IMR-90 (cell line): ENCODE results near the gene INO80E. TPM values are rescaled to one million over a fixed set of nuclear protein-coding genes. Genes with fewer than 3 reads are reported as not detected.

Experiments
- ATAC-seq: fragments of 200-7000 bp; cut with Tn5 transposase; 2 replicates; pipeline ENCODE4 v1.9.1; 2020; ENCODE audit warnings: low read depth, mild to moderate bottlenecking, moderate library complexity
- BruUV-seq: library from RNA; stranded (reverse); fragments of 400-500 nt; replicated peaks from 2 replicates; lab custom pipeline; 2021; lab: Mats Ljungman, UMichigan
- CTCF ChIA-PET: fragments of 300-600 bp; formaldehyde crosslinking; extraction: SDS; loops from one replicate; lab custom pipeline; 2021; ENCODE audit warnings: antibody characterized with exemption; lab: Yijun Ruan, JAX
- POLR2A ChIA-PET: fragments of 300-600 bp; sonication (Branson Sonifier 250); formaldehyde crosslinking; loops from one replicate; lab custom pipeline; 2022; ENCODE audit warnings: antibody characterized with exemption; ENCODE audit not compliant: unreplicated experiment; lab: Charles Lee
- DNase-seq: peaks from one replicate; pipeline ENCODE4 v3.0.0; 2013
- H2AFZ ChIP-seq: replicated peaks from 2 replicates; pipeline ENCODE3; 2013; ENCODE audit warnings: low read length, mild to moderate bottlenecking; ENCODE audit not compliant: poor library complexity
- H2AK5ac ChIP-seq: 2 replicates; pipeline ENCODE4 v1.6.1; 2013; ENCODE audit warnings: low read depth, low read length, inconsistent platforms
- H2AK9ac ChIP-seq: replicated peaks from 2 replicates; pipeline ENCODE3; 2013; ENCODE audit warnings: mild to moderate bottlenecking, low read depth, low read length, moderate library complexity; ENCODE audit not compliant: poor library complexity
- H2BK120ac ChIP-seq: 2 replicates; pipeline ENCODE4 v1.6.1; 2013; ENCODE audit warnings: low read depth, low read length, inconsistent platforms
- H2BK15ac ChIP-seq: 3 replicates; pipeline ENCODE4 v1.6.1; 2013; ENCODE audit warnings: low read depth, low read length, inconsistent platforms
- H2BK20ac ChIP-seq: 2 replicates; pipeline ENCODE4 v1.6.1; 2013; ENCODE audit warnings: low read depth, mild to moderate bottlenecking, inconsistent platforms, low read length, moderate library complexity
- H2BK5ac ChIP-seq: 2 replicates; pipeline ENCODE4 v1.6.1; 2013; ENCODE audit warnings: mild to moderate bottlenecking, low read depth, low read length, inconsistent platforms; ENCODE audit not compliant: poor library complexity, severe bottlenecking
- H3K14ac ChIP-seq: replicated peaks from 2 replicates; pipeline ENCODE4 v1.6.1; 2013; ENCODE audit warnings: low read depth, low read length, inconsistent platforms
- H3K18ac ChIP-seq: 2 replicates; pipeline ENCODE4 v1.6.1; 2013; ENCODE audit warnings: low read depth, low read length, control low read depth
- H3K23ac ChIP-seq: 2 replicates; pipeline ENCODE4 v1.6.1; 2013; ENCODE audit warnings: low read depth, low read length, inconsistent platforms
- H3K27ac ChIP-seq: 2 replicates; pipeline ENCODE4 v1.5.1; 2013; ENCODE audit warnings: mild to moderate bottlenecking, control low read depth, low read length; ENCODE audit not compliant: insufficient read depth
- H3K27me3 ChIP-seq: 2 replicates; pipeline ENCODE4 v1.6.1; 2013; ENCODE audit warnings: low read length; ENCODE audit not compliant: control insufficient read depth, insufficient read depth
- H3K36me3 ChIP-seq: 2 replicates; pipeline ENCODE4 v1.6.1; 2013; ENCODE audit warnings: low read length, mixed read lengths; ENCODE audit not compliant: control insufficient read depth, insufficient read depth
- H3K4ac ChIP-seq: 2 replicates; pipeline ENCODE4 v1.6.1; 2013; ENCODE audit warnings: low read depth, low read length, inconsistent platforms
- H3K4me1 ChIP-seq: 2 replicates; pipeline ENCODE4 v1.6.1; 2013; ENCODE audit warnings: low read length, mixed read lengths; ENCODE audit not compliant: control insufficient read depth, insufficient read depth
- H3K4me2 ChIP-seq: 2 replicates; pipeline ENCODE4 v1.6.1; 2013; ENCODE audit warnings: low read depth, mild to moderate bottlenecking, control low read depth, low read length, moderate library complexity
- H3K4me3 ChIP-seq: 2 replicates; pipeline ENCODE4 v1.5.1; 2013; ENCODE audit warnings: low read depth, mild to moderate bottlenecking, control low read depth, low read length, moderate library complexity; ENCODE audit not compliant: insufficient read depth
- H3K56ac ChIP-seq: 2 replicates; pipeline ENCODE4 v1.6.1; 2013; ENCODE audit warnings: low read length, inconsistent platforms; ENCODE audit not compliant: insufficient read depth; ENCODE audit errors: extremely low read depth
- H3K79me1 ChIP-seq, 2 experiments: 2 replicates each; pipeline ENCODE4 v1.6.1; 2013; ENCODE audit warnings: low read length in 2 of 2, inconsistent platforms in 1 of 2, low read depth in 1 of 2
- H3K9ac ChIP-seq: 2 replicates; pipeline ENCODE4 v1.6.1; 2013; ENCODE audit warnings: low read depth, low read length, control low read depth
- H3K9me1 ChIP-seq: 2 replicates; pipeline ENCODE4 v1.6.1; 2013; ENCODE audit warnings: low read length, inconsistent platforms; ENCODE audit not compliant: insufficient read depth
- H3K9me3 ChIP-seq: 2 replicates; pipeline ENCODE4 v1.6.1; 2013; ENCODE audit warnings: low read length; ENCODE audit not compliant: control insufficient read depth, insufficient read depth
- H4K20me1 ChIP-seq: 2 replicates; pipeline ENCODE4 v1.6.1; 2013; ENCODE audit warnings: low read length, inconsistent platforms; ENCODE audit not compliant: insufficient read depth
- H4K5ac ChIP-seq: 2 replicates; pipeline ENCODE4 v1.6.1; 2013; ENCODE audit warnings: mild to moderate bottlenecking, low read depth, low read length, control low read depth
- H4K8ac ChIP-seq, 2 experiments: 2 replicates each; pipeline ENCODE4 v1.6.1; 2013; ENCODE audit warnings: low read depth in 2 of 2, low read length in 2 of 2, control low read depth in 1 of 2, inconsistent platforms in 1 of 2
- H4K91ac ChIP-seq: 2 replicates; pipeline ENCODE4 v1.6.1; 2013; ENCODE audit warnings: low read depth, low read length, inconsistent platforms; ENCODE audit not compliant: insufficient read depth
- BHLHE40 ChIP-seq: fragments of 150-350 bp; IDR thresholded peaks from 2 replicates; pipeline ENCODE4 v1.6.1; 2016; ENCODE audit warnings: mild to moderate bottlenecking, low read depth, low read length
- CEBPB ChIP-seq: IDR thresholded peaks from 2 replicates; pipeline ENCODE4 v1.6.1; 2012; ENCODE audit warnings: low read depth, low read length, improper control_type of control experiment
- CHD1 ChIP-seq: IDR thresholded peaks from 2 replicates; pipeline ENCODE4 v1.6.1; 2012; ENCODE audit warnings: low read depth, low read length, improper control_type of control experiment
- FOS ChIP-seq: fragments of 150-350 bp; IDR thresholded peaks from 2 replicates; pipeline ENCODE4 v1.6.1; 2016; ENCODE audit warnings: low read depth, low read length
- MAFK ChIP-seq: IDR thresholded peaks from 2 replicates; pipeline ENCODE4 v1.6.1; 2012; ENCODE audit warnings: low read depth, low read length, improper control_type of control experiment
- MAZ ChIP-seq: IDR thresholded peaks from 2 replicates; pipeline ENCODE4 v1.6.1; 2012; ENCODE audit warnings: low read depth, mild to moderate bottlenecking, low read length, improper control_type of control experiment, moderate library complexity, borderline replicate concordance
- MXI1 ChIP-seq: IDR thresholded peaks from 2 replicates; pipeline ENCODE4 v1.6.1; 2012; ENCODE audit warnings: low read depth, mild to moderate bottlenecking, low read length, moderate library complexity, borderline replicate concordance
- NFE2L2 ChIP-seq: fragments of 150-350 bp; IDR thresholded peaks from 2 replicates; pipeline ENCODE4 v1.6.1; 2016; ENCODE audit warnings: low read depth, mild to moderate bottlenecking, low read length
- RAD21 ChIP-seq: IDR thresholded peaks from 2 replicates; pipeline ENCODE4 v1.6.1; 2012; ENCODE audit warnings: low read length, improper control_type of control experiment
- RCOR1 ChIP-seq: IDR thresholded peaks from 2 replicates; pipeline ENCODE4 v1.6.1; 2012; ENCODE audit warnings: mild to moderate bottlenecking, low read length, improper control_type of control experiment; ENCODE audit not compliant: insufficient replicate concordance
- RFX5 ChIP-seq: IDR thresholded peaks from 2 replicates; pipeline ENCODE4 v1.8.0; 2012; ENCODE audit warnings: low read depth, mild to moderate bottlenecking, low read length, moderate library complexity
- SMC3 ChIP-seq: fragments of 150-350 bp; IDR thresholded peaks from 2 replicates; pipeline ENCODE4 v1.6.1; 2016; ENCODE audit warnings: low read depth, mild to moderate bottlenecking, antibody characterized with exemption, low read length, moderate library complexity
- WGBS, 2 experiments: methylation state at CpG; one replicate each; pipeline versions ENCODE4 v1.1.5 to v1.1.7; 2013; ENCODE audit warnings: missing lambda C conversion rate in 2 of 2; ENCODE audit not compliant: insufficient read length in 1 of 2; ENCODE audit errors: extremely low coverage in 2 of 2; 5-methylcytosine and 5-hydroxymethylcytosine counted together
- dilution Hi-C: fragments of 300-500 bp; cut with HindIII; formaldehyde crosslinking; loops from one replicate; pipeline ENCODE4 v1.14.3; 2018; ENCODE audit warnings: low sequenced_read_pairs; ENCODE audit not compliant: unreplicated experiment
- in situ Hi-C: fragments of 300-500 bp; cut with MboI; formaldehyde crosslinking; loops from 3 replicates; pipeline ENCODE4 v1.14.3; 2019; ENCODE audit warnings: low sequenced_read_pairs, inconsistent platforms, mixed read lengths
- intact Hi-C: fragments of 100-400 bp; cut with micrococcal nuclease; formaldehyde crosslinking; loops from 2 replicates; pipeline ENCODE4 v1.10.0; 2022
- polyA plus RNA-seq, 3 experiments: library from polyadenylated mRNA; depleted of rRNA; stranded (reverse); fragments of >200 nt; gene quantifications; 2 replicates each; pipeline ENCODE4 v1.2.3, GENCODE V29; 2012; ENCODE audit warnings: low replicate concordance in 1 of 3
- total RNA-seq: library from RNA; depleted of rRNA; stranded (reverse); fragments of >200 nt; gene quantifications from 2 replicates; pipeline ENCODE4 v1.2.3, GENCODE V29; 2012
- TF ChIP-seq, protein P1 (sequence below): fragments of 150-350 bp; IDR thresholded peaks from 2 replicates; pipeline ENCODE4 v1.6.1; 2017; ENCODE audit warnings: mild to moderate bottlenecking, antibody characterized with exemption, low read length, low read depth
- TF ChIP-seq, protein P2 (sequence below): fragments of 150-350 bp; IDR thresholded peaks from 2 replicates; pipeline ENCODE4 v1.6.1; 2016; ENCODE audit warnings: low read depth, mild to moderate bottlenecking, low read length, moderate library complexity, borderline replicate concordance
- TF ChIP-seq, protein P3 (sequence below): conservative IDR thresholded peaks from 2 replicates; pipeline ENCODE4 v1.5.1; 2012; ENCODE audit warnings: mild to moderate bottlenecking, low read depth, low read length, improper control_type of control experiment

Gene INO80E
- total and polyA plus RNA-seq, 2 of the 4 experiments (the other 2 are of a cell fraction) = 40.9 to 42.1 TPM

DNA sequence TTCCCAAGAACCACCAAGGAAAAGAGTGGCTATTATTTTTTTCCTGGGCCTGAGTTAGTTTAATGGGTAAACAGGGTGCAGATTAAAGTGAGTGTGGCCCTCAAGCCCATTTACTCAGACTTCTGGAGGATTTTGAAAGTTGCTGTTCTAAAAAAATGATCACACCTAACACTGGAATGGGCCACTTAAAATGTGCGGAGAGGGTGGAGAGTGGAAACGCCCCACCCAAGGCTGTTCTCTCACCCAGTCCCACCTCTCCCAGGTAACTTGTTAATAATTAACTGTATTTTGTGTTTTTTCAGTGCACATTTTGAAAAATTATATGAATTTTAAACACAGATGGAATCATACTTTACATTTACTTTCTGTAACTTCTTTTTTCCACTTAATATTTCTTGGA lies 6.0 kb upstream of the INO80E start:
- Histone ChIP-seq H3K9ac (no peak overlapping the region), H3K36me3 (peaks cover 59% of the 10 kb centered on the region), H3K18ac (no peak overlapping the region), H3K4ac (no peak overlapping the region), H2BK20ac (no peak overlapping the region), H3K56ac (no peak overlapping the region), H2BK5ac (no peak overlapping the region), H3K79me1 (peaks cover 0 to 20% of the 10 kb centered on the region in 2 experiments; a peak in 3 of 4 replicates), H2AFZ (no peak overlapping the region), H3K27ac (no peak overlapping the region), H4K91ac (no peak overlapping the region), H2BK120ac (no peak overlapping the region), H3K14ac (no peak overlapping the region), H4K20me1 (no peaks in the 10 kb centered on the region), H3K23ac (no peak overlapping the region), H4K8ac (no peak overlapping the region), H3K4me2 (no peak overlapping the region), H3K27me3 (no peaks in the 10 kb centered on the region), H3K9me3 (no peaks in the 10 kb centered on the region), H3K9me1 (no peaks in the 10 kb centered on the region), H3K4me3 (no peak overlapping the region), H2BK15ac (no peak overlapping the region), H2AK5ac (no peak overlapping the region), H2AK9ac (no peak overlapping the region), H4K5ac (no peak overlapping the region), H3K4me1 (peaks cover 4% of the 10 kb centered on the region; the same call in 1 of the 2 replicates)
- intact Hi-C loops (no loop called here), dilution Hi-C loops (no loop called here), in situ Hi-C loops (no loop called here)
- BruUV-seq = no TSS peak
- ChIA-PET POLR2A (no interaction called here), CTCF (no interaction called here)
- DNase-seq (no peak), ATAC-seq (no peak)
- WGBS, 2 experiments = no CpG with 5 or more reads among the region's 2 CpGs
- no peak for TF ChIP-seq RAD21
- TF ChIP-seq RFX5 = no peak
- TF ChIP-seq SMC3 = no peak
- TF ChIP-seq CEBPB = no peak
- TF ChIP-seq, protein P1, sequence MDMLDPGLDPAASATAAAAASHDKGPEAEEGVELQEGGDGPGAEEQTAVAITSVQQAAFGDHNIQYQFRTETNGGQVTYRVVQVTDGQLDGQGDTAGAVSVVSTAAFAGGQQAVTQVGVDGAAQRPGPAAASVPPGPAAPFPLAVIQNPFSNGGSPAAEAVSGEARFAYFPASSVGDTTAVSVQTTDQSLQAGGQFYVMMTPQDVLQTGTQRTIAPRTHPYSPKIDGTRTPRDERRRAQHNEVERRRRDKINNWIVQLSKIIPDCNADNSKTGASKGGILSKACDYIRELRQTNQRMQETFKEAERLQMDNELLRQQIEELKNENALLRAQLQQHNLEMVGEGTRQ = no peak
- TF ChIP-seq, protein P2, sequence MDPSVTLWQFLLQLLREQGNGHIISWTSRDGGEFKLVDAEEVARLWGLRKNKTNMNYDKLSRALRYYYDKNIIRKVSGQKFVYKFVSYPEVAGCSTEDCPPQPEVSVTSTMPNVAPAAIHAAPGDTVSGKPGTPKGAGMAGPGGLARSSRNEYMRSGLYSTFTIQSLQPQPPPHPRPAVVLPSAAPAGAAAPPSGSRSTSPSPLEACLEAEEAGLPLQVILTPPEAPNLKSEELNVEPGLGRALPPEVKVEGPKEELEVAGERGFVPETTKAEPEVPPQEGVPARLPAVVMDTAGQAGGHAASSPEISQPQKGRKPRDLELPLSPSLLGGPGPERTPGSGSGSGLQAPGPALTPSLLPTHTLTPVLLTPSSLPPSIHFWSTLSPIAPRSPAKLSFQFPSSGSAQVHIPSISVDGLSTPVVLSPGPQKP = no peak
- TF ChIP-seq BHLHE40 = no peak
- TF ChIP-seq FOS = no peak
- TF ChIP-seq, protein P3, sequence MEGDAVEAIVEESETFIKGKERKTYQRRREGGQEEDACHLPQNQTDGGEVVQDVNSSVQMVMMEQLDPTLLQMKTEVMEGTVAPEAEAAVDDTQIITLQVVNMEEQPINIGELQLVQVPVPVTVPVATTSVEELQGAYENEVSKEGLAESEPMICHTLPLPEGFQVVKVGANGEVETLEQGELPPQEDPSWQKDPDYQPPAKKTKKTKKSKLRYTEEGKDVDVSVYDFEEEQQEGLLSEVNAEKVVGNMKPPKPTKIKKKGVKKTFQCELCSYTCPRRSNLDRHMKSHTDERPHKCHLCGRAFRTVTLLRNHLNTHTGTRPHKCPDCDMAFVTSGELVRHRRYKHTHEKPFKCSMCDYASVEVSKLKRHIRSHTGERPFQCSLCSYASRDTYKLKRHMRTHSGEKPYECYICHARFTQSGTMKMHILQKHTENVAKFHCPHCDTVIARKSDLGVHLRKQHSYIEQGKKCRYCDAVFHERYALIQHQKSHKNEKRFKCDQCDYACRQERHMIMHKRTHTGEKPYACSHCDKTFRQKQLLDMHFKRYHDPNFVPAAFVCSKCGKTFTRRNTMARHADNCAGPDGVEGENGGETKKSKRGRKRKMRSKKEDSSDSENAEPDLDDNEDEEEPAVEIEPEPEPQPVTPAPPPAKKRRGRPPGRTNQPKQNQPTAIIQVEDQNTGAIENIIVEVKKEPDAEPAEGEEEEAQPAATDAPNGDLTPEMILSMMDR = no peak
- no peak for TF ChIP-seq CHD1
- no peak for TF ChIP-seq RCOR1
- TF ChIP-seq MXI1 = no peak
- TF ChIP-seq MAZ = no peak
- no peak for TF ChIP-seq MAFK
- TF ChIP-seq NFE2L2 = no peak
